Nephron (organoid): ENCODE results near the gene DYNLT2B.
"Not testable (repeated sequence)": the region's sequence is repeated elsewhere in the genome, so short reads cannot be mapped to it uniquely, and the experiment has no call there.

ENCODE experiments used
- H3K27ac Mint-ChIP-seq, 3 experiments: 2 replicates each; pipeline ENCODE4 v1.8.0; 2020; ENCODE audit warnings: mixed read lengths in 3 of 3, mild to moderate bottlenecking in 2 of 3, moderate library complexity in 1 of 3
- H3K27me3 Mint-ChIP-seq: 2 replicates; pipeline ENCODE4 v1.8.0; 2021; ENCODE audit warnings: low read depth, mild to moderate bottlenecking, moderate library complexity, mixed read lengths
- H3K36me3 Mint-ChIP-seq: 2 replicates; pipeline ENCODE4 v1.8.0; 2020; ENCODE audit warnings: low read depth, mixed read lengths
- H3K4me1 Mint-ChIP-seq: 2 replicates; pipeline ENCODE4 v1.8.0; 2020; ENCODE audit warnings: mixed read lengths
- H3K4me3 Mint-ChIP-seq, 3 experiments: 2 replicates each; pipeline ENCODE4 v1.8.0; 2020; ENCODE audit warnings: mild to moderate bottlenecking in 3 of 3, mixed read lengths in 3 of 3, moderate library complexity in 2 of 3
- H3K9me3 Mint-ChIP-seq: 2 replicates; pipeline ENCODE4 v1.8.0; 2020; ENCODE audit warnings: mixed read lengths
- CTCF ChIP-seq, 3 experiments: fragments of 200-600 bp; sonication (generic); IDR thresholded peaks; one replicate each; pipeline ENCODE4 v1.5.0; 2021; ENCODE audit warnings: antibody characterized with exemption in 3 of 3; ENCODE audit not compliant: unreplicated experiment in 3 of 3

DYNLT2B gene

GRCh38 chr3:196355668-196356067 is 37.6 kb upstream of the DYNLT2B start:
- Mint-ChIP-seq H3K4me3 (no peak overlapping the region), H3K36me3 (peaks cover 85% of the 10 kb centered on the region), H3K4me1 (no peaks in the 10 kb centered on the region), H3K9me3 (no peaks in the 10 kb centered on the region), H3K27me3 (no peaks in the 10 kb centered on the region), H3K27ac (no peak overlapping the region)
- TF ChIP-seq CTCF (IDR thresholded peaks at IDR 0.05; ENCODE audit: unreplicated experiment in 3 of 3) = no peak

GRCh38 chr3:196354132-196354531 is 36.1 kb upstream of the DYNLT2B start:
- Mint-ChIP-seq H3K4me1 (no peaks in the 10 kb centered on the region), H3K36me3 (peaks cover 85% of the 10 kb centered on the region), H3K27me3 (no peaks in the 10 kb centered on the region), H3K27ac (no peak overlapping the region), H3K9me3 (no peaks in the 10 kb centered on the region), H3K4me3 (no peak overlapping the region)
- no peak for TF ChIP-seq CTCF (IDR thresholded peaks at IDR 0.05; ENCODE audit: unreplicated experiment in 3 of 3)

- H3K9me3 Mint-ChIP-seq = no peaks in the 10 kb centered on the region
- peaks cover 85% of the 10 kb centered on the region for H3K36me3 Mint-ChIP-seq
- no peaks in the 10 kb centered on the region for H3K4me1 Mint-ChIP-seq
- TF ChIP-seq CTCF (IDR thresholded peaks at IDR 0.05; ENCODE audit: unreplicated experiment in 3 of 3) = no peak
- no peaks in the 10 kb centered on the region for H3K27me3 Mint-ChIP-seq
- no peak overlapping the region for H3K4me3 Mint-ChIP-seq
- H3K27ac Mint-ChIP-seq = no peak overlapping the region
Measured at GRCh38 chr3:196351541-196351940, 33.5 kb upstream of the DYNLT2B start.

- peaks cover 78% of the 10 kb centered on the region for H3K36me3 Mint-ChIP-seq
Measured at GRCh38 chr3:196350067-196350466, 32.0 kb upstream of the DYNLT2B start.

GRCh38 chr3:196348698-196349097 is 30.7 kb upstream of the DYNLT2B start:
- Mint-ChIP-seq H3K36me3 (peaks cover 70% of the 10 kb centered on the region), H3K4me1 (no peaks in the 10 kb centered on the region), H3K27ac (no peak overlapping the region), H3K4me3 (no peak overlapping the region), H3K27me3 (no peaks in the 10 kb centered on the region), H3K9me3 (no peaks in the 10 kb centered on the region)
- no peak for TF ChIP-seq CTCF (IDR thresholded peaks at IDR 0.05; ENCODE audit: unreplicated experiment in 3 of 3)

More at GRCh38 chr3:196350067-196350466, 32.0 kb upstream of the DYNLT2B start:
- Mint-ChIP-seq H3K4me3 (no peak overlapping the region), H3K4me1 (no peaks in the 10 kb centered on the region), H3K27ac (no peak overlapping the region), H3K9me3 (no peaks in the 10 kb centered on the region), H3K27me3 (no peaks in the 10 kb centered on the region)
- no peak for TF ChIP-seq CTCF (IDR thresholded peaks at IDR 0.05; ENCODE audit: unreplicated experiment in 3 of 3)

- no peaks in the 10 kb centered on the region for H3K4me1 Mint-ChIP-seq
- no peak for TF ChIP-seq CTCF (IDR thresholded peaks at IDR 0.05; ENCODE audit: unreplicated experiment in 3 of 3)
- no peaks in the 10 kb centered on the region for H3K9me3 Mint-ChIP-seq
- peaks cover 44% of the 10 kb centered on the region for H3K36me3 Mint-ChIP-seq
- no peaks in the 10 kb centered on the region for H3K27me3 Mint-ChIP-seq
- H3K27ac Mint-ChIP-seq = no peak overlapping the region
- H3K4me3 Mint-ChIP-seq = no peak overlapping the region
Measured at GRCh38 chr3:196344663-196345062, 26.6 kb upstream of the DYNLT2B start.

- H3K27ac Mint-ChIP-seq, H3K4me1 Mint-ChIP-seq, H3K4me3 Mint-ChIP-seq, H3K9me3 Mint-ChIP-seq, H3K27me3 Mint-ChIP-seq: not testable (repeated sequence)
- H3K36me3 Mint-ChIP-seq = peaks cover 37% of the 10 kb centered on the region
Measured at GRCh38 chr3:196343917-196344316, 25.9 kb upstream of the DYNLT2B start.
